ENCODE results near the gene STIM2.

STIM2 gene

GRCh38 chr4:26931451-26931850 lies 70.8 kb downstream of the STIM2 start:
- no peak for TF ChIP-seq POLR2A (IDR thresholded peaks at IDR 0.05; ENCODE audit: low read depth, low read length)
- no peak for FAIRE-seq
- DNase-seq (ENCODE audit: insufficient read length, low spot score), result no peak

GRCh38 chr4:26931966-26932365 lies 71.3 kb downstream of the STIM2 start:
- DNase-seq (ENCODE audit: insufficient read length, low spot score) (no peak), FAIRE-seq (no peak)
- TF ChIP-seq POLR2A (IDR thresholded peaks at IDR 0.05; ENCODE audit: low read depth, low read length), result no peak

- no peak for TF ChIP-seq POLR2A (IDR thresholded peaks at IDR 0.05; ENCODE audit: low read depth, low read length)
- DNase-seq (ENCODE audit: insufficient read length, low spot score) (no peak), FAIRE-seq (no peak)
Observed at GRCh38 chr4:26935397-26935796, 74.8 kb downstream of the STIM2 start.

- DNase-seq (ENCODE audit: insufficient read length, low spot score), result no peak
- FAIRE-seq, result no peak
- TF ChIP-seq POLR2A (IDR thresholded peaks at IDR 0.05; ENCODE audit: low read depth, low read length), result no peak
Observed at GRCh38 chr4:26936284-26937065, 75.8 kb downstream of the STIM2 start.

- no peak for FAIRE-seq
- TF ChIP-seq POLR2A (IDR thresholded peaks at IDR 0.05; ENCODE audit: low read depth, low read length), result no peak
- no peak for DNase-seq (ENCODE audit: insufficient read length, low spot score)
Observed at GRCh38 chr4:26937139-26937538, 76.5 kb downstream of the STIM2 start.

GRCh38 chr4:26937567-26937966 lies 76.9 kb downstream of the STIM2 start:
- DNase-seq (ENCODE audit: insufficient read length, low spot score), result no peak
- FAIRE-seq, result no peak
- no peak for TF ChIP-seq POLR2A (IDR thresholded peaks at IDR 0.05; ENCODE audit: low read depth, low read length)

- no peak for TF ChIP-seq POLR2A (IDR thresholded peaks at IDR 0.05; ENCODE audit: low read depth, low read length)
- DNase-seq (ENCODE audit: insufficient read length, low spot score) (no peak), FAIRE-seq (no peak)
Observed at GRCh38 chr4:26938516-26938915, 77.9 kb downstream of the STIM2 start.

- DNase-seq (ENCODE audit: insufficient read length, low spot score), result no peak
Observed at GRCh38 chr4:26941951-26942350, 81.3 kb downstream of the STIM2 start.

GRCh38 chr4:26942871-26943270 lies 82.2 kb downstream of the STIM2 start:
- DNase-seq (ENCODE audit: insufficient read length, low spot score) (no peak), FAIRE-seq (no peak)
- no peak for TF ChIP-seq POLR2A (IDR thresholded peaks at IDR 0.05; ENCODE audit: low read depth, low read length)

More at GRCh38 chr4:26941951-26942350, 81.3 kb downstream of the STIM2 start:
- no peak for TF ChIP-seq POLR2A (IDR thresholded peaks at IDR 0.05; ENCODE audit: low read depth, low read length)
- no peak for FAIRE-seq

GRCh38 chr4:26943391-26943790 lies 82.8 kb downstream of the STIM2 start:
- no peak for TF ChIP-seq POLR2A (IDR thresholded peaks at IDR 0.05; ENCODE audit: low read depth, low read length)
- FAIRE-seq (no peak), DNase-seq (ENCODE audit: insufficient read length, low spot score) (no peak)

GRCh38 chr4:26945794-26946193 lies 85.2 kb downstream of the STIM2 start:
- no peak for TF ChIP-seq POLR2A (IDR thresholded peaks at IDR 0.05; ENCODE audit: low read depth, low read length)
- FAIRE-seq (no peak), DNase-seq (ENCODE audit: insufficient read length, low spot score) (no peak)

- no peak for TF ChIP-seq POLR2A (IDR thresholded peaks at IDR 0.05; ENCODE audit: low read depth, low read length)
- FAIRE-seq (no peak), DNase-seq (ENCODE audit: insufficient read length, low spot score) (no peak)
Observed at GRCh38 chr4:26947318-26947717, 86.7 kb downstream of the STIM2 start.

- no peak for FAIRE-seq
- DNase-seq (ENCODE audit: insufficient read length, low spot score), result no peak
- TF ChIP-seq POLR2A (IDR thresholded peaks at IDR 0.05; ENCODE audit: low read depth, low read length), result no peak
Observed at GRCh38 chr4:26950446-26950845, 89.8 kb downstream of the STIM2 start.

- DNase-seq (ENCODE audit: insufficient read length, low spot score), result no peak
- FAIRE-seq, result no peak
Observed at GRCh38 chr4:26952891-26953290, 92.2 kb downstream of the STIM2 start.

GRCh38 chr4:26953366-26953765 lies 92.7 kb downstream of the STIM2 start:
- DNase-seq (ENCODE audit: insufficient read length, low spot score), result no peak
- no peak for TF ChIP-seq POLR2A (IDR thresholded peaks at IDR 0.05; ENCODE audit: low read depth, low read length)
- no peak for FAIRE-seq

More at GRCh38 chr4:26952891-26953290, 92.2 kb downstream of the STIM2 start:
- TF ChIP-seq POLR2A (IDR thresholded peaks at IDR 0.05; ENCODE audit: low read depth, low read length), result no peak

All from H54 (cell line).